Right renal cortex interstitium (tissue), 3 donors: ENCODE results near the gene JPH3. TPM values are rescaled to one million over a fixed set of nuclear protein-coding genes. Genes with fewer than 3 reads are reported as not detected.
"Not testable (repeated sequence)": the region's sequence is repeated elsewhere in the genome, so short reads cannot be mapped to it uniquely, and the experiment has no call there.

ENCODE experiments used
- DNase-seq, 3 donors: peaks; one replicate each; pipeline ENCODE4 v3.0.0-alpha.2; 2013; ENCODE audit warnings: low read depth in 3 of 3, low spot score in 2 of 3
- polyA plus RNA-seq, 3 donors: library from polyadenylated mRNA; unstranded; fragments of 120-200 nt; gene quantifications; one replicate each; pipeline ENCODE4 v1.2.1, GENCODE V29; 2013; ENCODE audit not compliant: insufficient read length in 3 of 3

JPH3 gene
- polyA plus RNA-seq, 3 donors: 0.54 to 0.74 (median 0.57) TPM

DNA sequence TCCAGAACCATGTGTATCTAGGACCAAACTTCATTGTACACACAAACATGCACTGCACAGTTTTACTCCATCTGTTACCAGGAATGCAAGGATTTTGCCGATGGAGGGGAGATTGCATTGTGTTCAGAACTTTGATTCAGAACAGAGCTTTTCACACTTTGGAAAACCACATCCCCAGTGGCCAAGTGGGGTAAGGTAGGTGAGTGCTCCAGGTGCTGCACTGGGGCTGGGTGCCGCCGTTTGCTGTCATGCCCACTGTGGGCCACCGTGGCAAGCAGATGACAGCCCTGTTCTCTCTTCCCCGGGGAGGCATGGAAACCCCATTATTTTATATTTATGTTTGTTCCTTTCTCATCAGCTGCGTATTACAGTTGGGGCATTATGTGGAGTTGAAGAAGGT, 29.3 kb upstream of the JPH3 start:
- DNase-seq: no peak

DNA sequence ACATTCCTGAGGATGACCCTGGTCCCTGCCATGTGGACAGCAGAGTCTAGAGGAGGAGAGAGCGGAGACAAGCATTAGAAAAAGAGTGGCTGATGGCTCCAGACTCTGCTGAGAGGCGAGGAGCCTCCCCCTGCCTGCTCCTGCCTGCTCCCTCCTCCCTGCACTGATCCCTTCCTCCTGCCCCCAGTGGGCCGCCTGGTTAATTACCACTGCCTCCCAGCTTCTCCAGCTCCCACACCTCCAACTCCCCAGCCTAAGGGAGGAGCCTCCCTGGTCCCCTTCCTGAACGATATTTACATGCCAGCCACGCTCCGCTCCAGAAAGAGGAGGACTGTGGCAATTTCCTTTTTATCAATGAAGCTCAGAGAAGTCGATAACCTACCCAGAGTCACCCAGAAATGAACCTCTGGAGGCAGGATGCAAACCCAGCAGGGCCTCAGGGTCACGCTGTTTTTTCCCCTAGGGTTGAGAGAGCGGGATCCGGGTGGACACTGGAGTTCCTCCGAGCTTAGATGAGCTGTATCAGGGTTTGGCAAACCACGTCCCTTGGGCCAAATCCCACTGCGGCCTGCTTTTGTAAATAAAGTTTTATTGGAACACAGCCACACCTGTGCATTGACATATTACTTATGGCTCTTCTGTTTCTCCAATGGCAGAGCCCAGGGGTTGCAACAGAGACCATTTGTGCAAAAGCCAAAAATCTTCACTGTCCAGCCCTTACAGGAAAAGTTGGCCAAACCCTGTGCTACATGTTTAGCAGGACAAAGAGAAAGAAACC, 27.1 kb upstream of the JPH3 start:
- no peak for DNase-seq

DNA sequence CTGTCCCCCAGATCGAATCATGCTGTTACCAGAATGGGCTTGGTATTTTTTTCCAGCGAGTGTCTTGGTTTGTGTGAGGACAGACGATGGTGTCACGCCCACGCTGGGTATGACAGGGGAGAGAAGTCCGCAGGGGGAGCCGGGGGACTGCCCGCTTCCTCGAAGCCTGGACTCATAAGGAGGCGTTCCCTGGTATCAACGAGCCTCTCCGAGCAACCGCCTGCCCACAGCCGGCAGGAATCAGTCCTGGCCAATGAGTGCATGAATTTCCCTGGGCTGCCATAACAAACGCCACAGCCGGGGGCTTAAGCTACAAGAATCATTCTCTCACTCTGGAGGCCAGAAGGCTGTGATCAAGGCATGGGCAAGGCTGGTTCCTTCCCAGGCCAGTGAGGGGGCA, 26.1 kb upstream of the JPH3 start:
- no peak for DNase-seq

DNA sequence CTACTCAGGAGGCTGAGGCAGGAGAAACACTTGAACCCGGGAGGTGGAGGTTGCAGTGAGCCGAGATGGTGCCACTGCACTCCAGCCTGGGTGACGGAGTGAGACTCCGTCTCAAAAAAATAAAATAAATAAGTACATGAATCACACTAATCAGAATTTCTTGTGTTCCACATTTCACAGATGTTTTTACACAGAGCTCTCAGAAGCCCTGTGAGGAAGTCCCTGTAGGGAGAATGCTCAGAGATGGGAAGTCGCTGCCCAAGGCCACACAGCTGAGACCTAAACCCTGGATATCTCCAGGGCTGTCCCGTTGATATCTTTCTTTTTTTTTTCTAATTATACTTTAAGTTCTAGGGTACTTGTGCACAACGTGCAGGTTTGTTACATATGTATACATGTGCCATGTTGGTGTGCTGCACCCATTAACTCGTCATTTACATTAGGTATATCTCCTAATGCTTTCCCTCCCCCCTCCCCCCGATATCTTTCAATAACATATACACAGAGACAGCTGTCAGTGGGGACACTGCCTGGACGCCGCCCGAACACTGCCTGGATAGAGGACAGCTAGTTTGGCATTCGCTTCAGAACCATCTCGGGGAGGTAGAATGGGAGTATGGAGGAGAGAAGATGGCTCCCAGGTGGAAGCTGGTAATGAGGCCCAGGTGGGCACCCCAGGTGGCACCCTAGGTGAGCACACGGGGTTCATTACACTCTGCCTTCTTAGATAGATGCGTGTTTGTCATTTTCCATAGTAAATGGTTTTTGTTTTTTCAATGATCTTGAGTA, 24.0 kb upstream of the JPH3 start:
- not testable (repeated sequence) for DNase-seq

DNA sequence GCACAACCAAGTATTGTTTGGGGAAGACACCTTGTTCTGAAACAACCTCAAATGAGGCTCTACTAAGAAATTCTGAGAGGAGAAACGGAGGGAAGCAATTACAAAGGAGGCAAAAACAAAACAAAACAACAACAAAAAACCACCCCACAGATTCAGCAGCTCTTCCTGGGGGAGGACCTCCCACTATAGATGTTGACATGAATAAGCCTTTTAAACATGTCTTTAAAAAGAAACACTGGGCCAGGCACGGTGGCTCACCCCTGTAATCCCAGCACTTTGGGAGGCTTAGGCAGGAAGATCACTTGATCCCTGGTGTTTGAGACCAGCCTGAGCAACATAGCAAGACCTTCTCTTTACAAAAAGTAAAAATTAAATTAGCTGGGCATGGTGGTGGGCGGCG, 22.6 kb upstream of the JPH3 start:
- no peak for DNase-seq

DNA sequence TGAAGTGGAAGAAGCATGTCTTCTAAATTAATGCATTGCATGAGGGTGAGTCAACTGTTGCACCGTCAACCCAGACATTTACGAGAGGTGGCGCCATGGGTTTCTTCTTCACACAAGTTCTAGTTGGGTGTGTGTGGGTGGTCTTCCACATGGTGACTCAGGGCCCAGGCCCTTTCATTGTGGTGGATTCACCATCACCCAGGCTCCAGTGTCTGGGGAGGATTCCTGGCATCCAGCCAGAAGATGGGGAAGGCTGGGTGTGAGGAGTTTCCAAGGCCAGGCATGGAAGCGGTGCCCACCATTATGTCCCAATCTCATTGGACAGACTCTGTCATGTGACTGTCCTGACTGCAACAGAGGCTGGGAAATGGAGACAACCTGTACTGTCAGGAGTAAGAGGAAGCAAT, 21.4 kb upstream of the JPH3 start:
- DNase-seq: no peak

DNA sequence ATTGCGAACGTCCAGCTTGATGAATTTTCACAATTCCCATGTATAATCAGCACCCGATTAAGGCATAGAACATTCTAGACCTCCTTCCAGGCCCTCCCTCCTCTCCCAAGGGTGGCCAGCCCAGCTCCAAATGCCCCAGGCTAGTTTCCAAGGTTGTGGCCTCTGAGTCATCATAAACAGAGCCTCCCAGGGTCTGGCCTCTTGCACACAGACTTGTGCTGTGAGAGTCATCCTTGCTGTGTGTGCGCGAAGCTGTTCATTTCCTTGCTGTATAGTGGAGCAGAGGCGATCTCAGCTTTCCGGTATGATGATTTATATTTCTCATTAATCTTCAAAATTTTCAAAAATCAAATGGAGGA, 20.5 kb upstream of the JPH3 start:
- no peak for DNase-seq

DNA sequence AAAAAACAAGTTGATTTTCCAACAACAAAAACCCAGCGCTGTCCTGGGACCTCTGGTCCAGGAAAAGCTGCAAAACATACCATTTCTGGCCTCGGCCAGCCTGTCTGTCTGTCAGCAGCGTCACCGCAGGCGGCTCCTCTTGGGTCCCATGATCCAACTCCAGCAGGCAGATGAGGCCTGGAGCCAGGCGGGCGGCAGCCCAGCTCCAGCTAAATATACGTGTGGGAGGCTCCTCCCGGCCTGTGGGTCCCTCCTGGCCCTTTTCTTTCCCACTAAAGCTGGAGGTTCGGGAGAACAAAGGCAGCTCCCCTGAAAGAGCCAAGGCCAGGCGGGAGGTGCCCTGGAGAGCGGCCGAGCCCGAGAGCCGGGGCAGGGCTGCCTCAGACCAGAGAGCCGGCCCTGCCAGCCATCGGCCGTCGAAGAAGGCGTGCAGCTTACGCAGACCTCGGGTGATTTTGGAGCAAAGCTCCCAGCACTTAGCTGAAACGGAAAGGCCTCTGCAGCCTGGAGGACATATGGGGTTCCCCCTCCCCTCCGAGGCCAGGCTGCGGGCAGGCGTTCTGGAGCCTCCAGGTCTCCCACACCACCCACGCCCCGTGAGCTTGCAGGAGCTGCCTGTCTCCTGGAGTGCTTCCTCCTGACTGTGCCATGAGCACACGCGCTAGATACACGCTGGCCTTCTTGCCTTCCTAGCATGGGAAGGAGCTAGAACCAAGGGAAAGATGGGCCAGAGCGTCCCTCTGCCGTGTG, 19.9 kb upstream of the JPH3 start:
- no peak for DNase-seq

DNA sequence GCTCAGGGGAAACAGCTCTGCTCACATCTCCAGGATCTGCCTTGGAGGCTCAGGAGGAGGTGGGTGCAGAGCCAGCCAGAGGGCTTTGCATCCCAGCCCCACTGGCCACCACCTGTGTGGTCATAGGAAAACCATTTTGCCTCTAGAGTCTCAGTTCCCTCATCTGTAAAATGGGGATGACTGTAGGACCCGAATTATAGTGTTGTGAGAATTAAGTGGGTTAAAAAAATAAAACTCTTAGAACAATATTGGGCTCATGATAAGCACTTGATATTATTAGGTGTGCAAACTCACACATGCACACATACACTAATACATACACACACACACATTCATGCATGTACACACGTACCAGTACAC, 19.4 kb upstream of the JPH3 start:
- no peak for DNase-seq

DNA sequence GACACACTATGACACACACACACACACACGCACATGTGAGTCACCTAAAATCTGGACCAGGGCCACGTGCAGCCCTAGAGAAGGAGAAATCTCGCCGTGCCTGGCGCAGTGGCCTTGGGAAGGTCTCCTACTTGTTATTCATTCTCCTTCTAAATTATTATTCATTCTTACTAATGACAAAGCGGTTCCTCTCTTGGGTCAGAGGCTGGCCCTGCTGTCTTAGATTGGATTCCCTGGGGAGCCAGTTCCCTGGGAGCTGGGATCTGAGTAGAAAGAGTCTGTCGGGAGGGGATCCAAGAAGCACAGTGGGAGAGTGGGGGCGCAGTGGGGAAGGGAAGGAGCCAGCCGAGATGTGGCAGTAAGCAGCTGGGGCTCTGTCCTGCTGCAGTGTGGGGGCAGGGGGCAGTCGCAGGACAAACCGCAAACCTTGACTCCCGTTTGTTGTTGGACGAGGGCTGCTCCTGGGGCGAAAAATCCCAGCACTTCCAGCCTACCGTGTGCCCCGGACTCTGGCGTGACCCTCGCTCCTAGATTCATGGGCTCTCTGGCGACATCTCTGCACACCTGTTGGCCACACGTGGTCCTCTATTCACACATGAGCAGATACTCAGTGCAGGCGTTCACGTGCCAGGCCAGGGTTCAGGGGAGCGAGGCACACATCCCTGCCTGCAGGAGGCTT, 18.7 kb upstream of the JPH3 start:
- DNase-seq: no peak

DNA sequence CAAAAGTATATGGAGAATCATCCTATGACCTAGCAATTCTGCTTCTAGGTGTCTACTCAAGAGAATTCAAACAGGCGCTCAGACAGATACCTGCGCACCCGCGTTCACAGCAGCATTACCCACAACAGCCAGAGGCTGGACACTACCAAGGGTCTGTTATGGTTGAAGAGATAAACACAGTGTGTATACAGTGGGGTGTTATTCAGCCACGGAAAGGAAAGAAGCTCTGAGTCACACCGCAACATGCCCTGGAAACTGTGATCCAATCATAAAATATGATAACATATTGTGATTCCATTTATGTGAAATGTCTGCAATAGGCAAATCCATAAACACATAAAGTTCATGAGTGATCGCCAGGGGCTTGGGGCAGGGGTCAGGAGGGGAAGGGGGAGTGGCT, 18.0 kb upstream of the JPH3 start:
- no peak for DNase-seq

DNA sequence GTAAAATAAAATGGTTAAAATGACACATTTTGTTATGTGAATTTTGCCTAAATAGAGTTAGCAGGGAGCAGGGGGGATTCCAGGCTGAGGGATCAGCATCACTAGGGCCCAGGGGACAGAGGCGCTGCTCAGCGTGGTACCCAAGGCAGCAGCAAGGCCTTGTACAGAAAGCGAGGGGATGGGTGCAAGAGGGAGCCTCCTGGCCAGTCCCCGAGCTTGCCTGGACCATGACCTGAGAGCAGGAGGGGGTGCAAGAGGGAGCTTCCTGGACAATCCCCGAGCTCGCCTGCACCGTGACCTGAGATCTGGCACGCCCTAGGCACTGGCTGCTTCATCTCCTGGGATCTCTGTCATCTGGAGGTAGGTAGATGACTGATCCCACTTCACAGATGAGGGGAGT, 17.3 kb upstream of the JPH3 start:
- no peak for DNase-seq

DNA sequence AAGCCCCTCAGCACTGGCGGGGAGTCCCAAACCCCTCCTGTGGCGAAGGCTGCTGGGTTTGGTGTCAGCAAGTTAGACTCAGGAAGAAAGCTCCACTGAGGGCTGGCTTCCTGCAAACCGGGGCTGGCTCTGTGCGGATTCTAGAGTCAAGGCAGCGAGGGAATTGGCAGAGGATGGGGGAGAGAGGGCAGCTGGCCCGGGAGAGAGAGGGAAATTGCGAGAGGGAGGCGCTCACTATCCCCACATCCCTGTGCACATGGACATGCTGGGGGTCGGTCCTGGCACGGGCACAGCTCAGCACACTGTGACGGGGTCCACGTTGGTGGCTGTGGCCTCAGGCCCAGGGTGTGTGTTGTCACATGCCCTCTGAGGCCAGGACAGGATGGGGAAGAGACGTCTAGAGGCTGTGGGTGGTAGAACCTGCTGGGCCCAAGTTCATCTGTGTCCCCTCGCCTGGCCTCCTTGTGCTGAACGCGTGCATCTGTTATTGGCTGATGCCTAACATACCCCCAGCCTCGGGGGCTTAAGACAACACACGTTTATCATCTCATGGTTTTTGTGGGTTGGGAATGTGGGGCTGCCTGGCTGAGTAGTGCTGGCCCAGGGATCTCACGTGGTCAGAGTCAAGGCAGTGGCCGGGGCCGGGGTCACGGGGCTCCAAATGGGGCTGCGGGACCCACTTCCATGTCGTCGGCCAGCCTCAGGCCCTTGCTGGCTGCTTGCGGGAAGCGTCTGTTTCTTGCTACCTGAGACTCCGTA, 16.7 kb upstream of the JPH3 start:
- no peak for DNase-seq

DNA sequence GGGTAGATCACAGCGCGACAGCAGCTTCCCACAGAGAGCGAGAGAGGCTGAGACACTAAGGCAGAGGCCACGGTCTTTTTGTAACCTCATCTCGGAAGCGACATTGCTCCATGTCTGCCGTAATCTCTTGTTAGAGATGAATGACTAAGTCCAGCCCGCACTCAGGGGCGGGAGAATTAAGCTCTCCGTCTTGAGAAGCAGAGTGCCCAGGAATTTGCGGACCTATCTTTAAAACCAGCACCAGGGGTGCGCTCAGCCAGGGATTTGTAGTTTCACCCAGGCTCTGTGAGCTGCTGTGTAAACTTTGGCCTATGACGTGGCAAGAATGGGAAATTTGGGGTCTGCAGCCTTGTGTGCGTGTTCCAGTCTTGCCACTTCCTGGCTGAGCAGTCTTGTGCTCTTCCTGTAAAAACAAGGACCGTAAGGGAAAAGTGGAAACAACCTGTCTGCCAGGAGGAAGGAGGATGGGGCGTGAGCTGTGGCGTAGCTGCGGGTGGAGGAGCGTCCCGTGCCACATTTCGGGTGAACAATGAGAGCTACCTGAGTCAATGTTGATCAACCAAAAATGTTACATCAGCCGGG, 16.0 kb upstream of the JPH3 start:
- DNase-seq: no peak

DNA sequence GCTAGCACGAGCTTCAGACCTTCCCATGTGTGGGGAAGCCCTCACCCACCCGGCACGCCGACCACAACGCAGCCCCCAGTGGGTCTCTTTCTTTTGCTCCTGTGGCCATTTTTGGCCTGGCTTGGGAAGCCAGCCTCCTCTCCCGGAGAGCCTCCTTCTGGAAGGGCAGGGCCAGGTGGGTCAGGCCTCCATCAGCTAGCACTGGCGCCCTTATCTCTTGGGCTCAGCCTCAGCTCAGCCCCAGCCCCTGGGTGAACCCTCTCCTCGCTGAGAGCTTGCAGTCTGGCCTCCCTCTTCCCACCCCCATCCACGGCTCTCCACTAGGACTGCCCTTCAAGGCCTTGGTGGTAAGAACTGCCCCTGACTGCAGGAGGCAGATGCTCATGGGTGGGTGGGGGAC, 14.7 kb upstream of the JPH3 start:
- no peak for DNase-seq

DNA sequence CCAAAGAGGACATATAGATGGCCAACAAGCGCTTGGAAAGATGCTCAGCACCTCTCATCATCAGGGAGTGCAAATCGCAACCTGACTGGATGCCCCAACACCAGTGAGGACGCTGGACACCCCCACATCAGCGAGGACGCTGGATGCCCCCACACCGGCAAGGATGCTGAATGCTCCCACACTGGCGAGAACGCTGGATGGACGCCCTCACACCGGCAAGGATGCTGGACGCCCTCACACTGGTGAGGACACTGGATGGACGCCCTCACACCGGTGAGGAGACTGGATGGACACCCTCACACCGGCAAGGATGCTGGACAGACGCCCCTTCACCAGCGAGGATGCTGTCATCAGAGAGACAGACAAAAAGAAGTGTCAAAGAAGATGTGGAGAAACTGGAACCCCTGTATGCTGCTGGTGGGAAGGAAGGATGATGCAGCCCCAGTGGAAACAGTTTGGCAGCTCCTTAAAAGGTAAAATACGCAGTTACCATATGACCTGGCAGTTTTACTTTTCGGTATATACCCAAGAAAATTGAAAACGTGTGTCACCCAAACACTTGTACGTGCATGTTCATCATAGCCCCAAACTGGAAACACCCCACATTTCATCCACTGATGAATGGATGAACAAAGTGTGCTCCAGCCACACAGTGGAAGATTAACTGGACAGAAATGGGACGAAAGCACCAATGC, 10.1 kb upstream of the JPH3 start:
- DNase-seq: no peak

DNA sequence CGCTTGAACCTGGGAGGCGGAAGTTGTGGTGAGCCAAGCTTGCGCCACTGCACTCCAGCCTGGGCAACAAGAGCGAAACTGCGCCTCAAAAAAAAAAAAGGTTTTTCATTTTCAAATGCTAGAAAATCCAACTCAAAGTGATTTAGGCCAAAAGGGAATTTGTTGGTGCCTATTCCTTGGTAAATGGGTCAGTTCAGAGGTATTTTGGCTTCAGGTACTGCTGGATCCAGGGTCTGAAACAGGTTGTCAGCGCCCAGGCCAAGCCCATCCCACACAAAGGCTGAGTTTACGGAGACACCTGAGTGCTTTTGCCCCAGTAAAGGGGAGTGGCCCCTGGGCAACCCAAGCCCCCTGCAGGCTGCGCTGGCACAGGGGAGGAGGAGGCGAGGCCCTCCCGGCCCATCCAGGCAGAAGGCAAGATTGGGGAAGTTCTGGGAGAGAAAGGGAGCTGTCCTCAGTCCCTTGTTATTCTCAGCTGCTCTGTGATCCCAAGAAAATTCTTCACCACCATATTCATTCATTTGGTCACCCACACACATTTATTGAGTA, 8.5 kb upstream of the JPH3 start:
- DNase-seq: no peak

DNA sequence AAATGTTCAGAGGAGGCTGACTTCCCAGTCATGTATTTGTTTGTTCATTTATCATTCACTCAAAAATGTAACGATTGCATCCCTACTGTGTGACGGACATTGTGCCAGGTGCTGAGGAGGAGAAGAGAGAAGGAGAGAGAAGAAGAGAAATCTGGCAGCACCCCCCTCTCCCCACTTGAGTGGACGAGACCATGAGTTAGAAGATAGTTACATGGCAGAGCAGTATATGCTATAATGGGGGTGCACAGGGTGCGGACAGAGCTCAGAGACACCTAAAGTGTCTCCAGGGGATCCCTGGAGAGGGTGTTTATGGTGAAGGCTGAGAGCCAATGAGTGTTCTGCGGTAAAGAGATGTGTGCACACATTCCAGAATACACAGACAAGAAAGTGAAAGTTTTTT, 6.6 kb upstream of the JPH3 start:
- DNase-seq: no peak

DNA sequence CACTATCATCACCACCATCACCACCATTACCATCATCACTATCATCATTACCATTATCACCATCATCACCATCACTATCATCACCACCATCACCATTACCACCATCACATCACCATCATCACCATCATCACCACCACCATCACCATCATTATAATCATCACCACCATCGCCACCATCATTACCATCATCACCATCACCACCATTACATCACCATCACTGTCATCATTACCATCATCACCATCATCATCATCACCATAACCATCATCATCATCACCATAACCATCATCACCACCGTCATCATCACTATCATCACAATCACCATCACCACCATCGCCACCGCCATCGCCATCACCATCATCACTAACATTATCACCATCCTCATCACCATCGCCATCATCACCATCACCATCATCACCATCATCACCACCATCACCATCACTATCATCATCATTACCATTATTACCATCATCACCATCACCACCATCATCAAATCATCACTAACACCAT, 4.9 kb upstream of the JPH3 start:
- DNase-seq: no peak
